ENCODE data around the gene SLC25A23.

Gene SLC25A23

DNA sequence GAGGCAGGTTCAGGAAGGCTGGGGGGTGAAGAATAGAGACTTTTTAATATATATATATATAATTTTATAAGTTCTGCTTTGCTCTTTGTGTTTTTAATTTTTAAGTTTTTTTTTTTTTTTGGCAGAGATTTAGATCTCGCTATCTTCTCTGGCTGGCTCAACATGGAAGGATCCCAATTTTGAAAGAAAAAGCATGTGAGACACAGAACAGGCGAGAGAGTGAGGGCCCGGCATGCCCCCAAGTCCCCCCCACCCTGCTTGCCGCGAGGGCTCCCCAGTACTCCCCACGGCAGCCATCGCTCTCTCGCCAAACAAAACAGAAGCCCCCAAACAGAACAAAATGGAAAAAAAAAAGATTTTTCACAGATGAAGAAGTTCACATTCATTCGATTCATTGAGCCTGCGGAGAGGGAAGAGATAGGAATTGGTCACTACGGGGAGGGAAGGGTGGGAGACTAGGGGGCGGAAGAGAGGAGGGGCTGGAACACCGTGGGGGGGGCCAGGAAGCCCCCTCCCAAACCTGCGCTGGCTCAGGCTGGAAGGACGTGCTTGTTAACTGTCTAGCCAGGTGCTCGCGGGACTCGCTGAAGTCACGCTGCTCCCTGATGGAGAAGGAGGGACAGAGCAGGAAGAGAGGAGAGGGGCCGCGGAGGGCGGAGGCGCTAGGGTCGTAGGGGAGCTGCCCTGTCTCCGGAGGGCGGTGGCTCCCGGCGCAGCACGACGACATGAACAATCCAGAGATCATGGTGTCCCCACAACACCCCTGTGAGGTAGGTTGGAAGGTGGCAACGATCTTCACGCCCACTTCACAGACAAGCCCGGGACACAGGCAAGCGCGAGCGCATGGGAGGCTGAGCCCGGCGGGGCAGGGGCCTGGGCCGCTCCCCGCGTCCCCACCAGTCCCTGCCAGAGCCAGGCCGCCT, 45.6 kb downstream of the SLC25A23 start:
- CTCF ChIA-PET = no interaction called here
- no peak for DNase-seq (ENCODE audit: low spot score)

GRCh38 chr19:6413291-6413690, 46.3 kb downstream of the SLC25A23 start:
- ChIA-PET CTCF (no interaction called here), POLR2A (ENCODE audit: low non-redundant PET) (no interaction called here)
- H3K27ac ChIP-seq = no peak overlapping the region

More for the DNA sequence above, 45.6 kb downstream of the SLC25A23 start:
- POLR2A ChIA-PET (ENCODE audit: low non-redundant PET) = no interaction called here
- peak overlapping the region; percentile 25 for H3K27ac ChIP-seq
- TF ChIP-seq, protein P1, sequence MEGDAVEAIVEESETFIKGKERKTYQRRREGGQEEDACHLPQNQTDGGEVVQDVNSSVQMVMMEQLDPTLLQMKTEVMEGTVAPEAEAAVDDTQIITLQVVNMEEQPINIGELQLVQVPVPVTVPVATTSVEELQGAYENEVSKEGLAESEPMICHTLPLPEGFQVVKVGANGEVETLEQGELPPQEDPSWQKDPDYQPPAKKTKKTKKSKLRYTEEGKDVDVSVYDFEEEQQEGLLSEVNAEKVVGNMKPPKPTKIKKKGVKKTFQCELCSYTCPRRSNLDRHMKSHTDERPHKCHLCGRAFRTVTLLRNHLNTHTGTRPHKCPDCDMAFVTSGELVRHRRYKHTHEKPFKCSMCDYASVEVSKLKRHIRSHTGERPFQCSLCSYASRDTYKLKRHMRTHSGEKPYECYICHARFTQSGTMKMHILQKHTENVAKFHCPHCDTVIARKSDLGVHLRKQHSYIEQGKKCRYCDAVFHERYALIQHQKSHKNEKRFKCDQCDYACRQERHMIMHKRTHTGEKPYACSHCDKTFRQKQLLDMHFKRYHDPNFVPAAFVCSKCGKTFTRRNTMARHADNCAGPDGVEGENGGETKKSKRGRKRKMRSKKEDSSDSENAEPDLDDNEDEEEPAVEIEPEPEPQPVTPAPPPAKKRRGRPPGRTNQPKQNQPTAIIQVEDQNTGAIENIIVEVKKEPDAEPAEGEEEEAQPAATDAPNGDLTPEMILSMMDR (conservative IDR thresholded peaks at IDR 0.05; ENCODE audit: low read depth) = no peak

GRCh38 chr19:6412447-6413091, 47.0 kb downstream of the SLC25A23 start:
- CTCF ChIA-PET = no interaction called here
- no peak for DNase-seq (ENCODE audit: low spot score)
- TF ChIP-seq, protein P1 (conservative IDR thresholded peaks at IDR 0.05; ENCODE audit: low read depth) = peak; percentile 37
- peak overlapping the region; percentile 11; the same call in 1 of the 2 replicates for H3K27ac ChIP-seq
- POLR2A ChIA-PET (ENCODE audit: low non-redundant PET) = interaction anchor here (0.6 kb wide), 1 partner anchor 292 kb away, joined by 3 read pairs; no protein-coding TSS in a partner anchor

More at GRCh38 chr19:6413291-6413690, 46.3 kb downstream of the SLC25A23 start:
- TF ChIP-seq, protein P1 (conservative IDR thresholded peaks at IDR 0.05; ENCODE audit: low read depth) = no peak
- DNase-seq (ENCODE audit: low spot score) = no peak

- peak overlapping the region; percentile 11; the same call in 1 of the 2 replicates for H3K27ac ChIP-seq
- no peak for DNase-seq (ENCODE audit: low spot score)
- POLR2A ChIA-PET (ENCODE audit: low non-redundant PET) = no interaction called here
- CTCF ChIA-PET = no interaction called here
- TF ChIP-seq, protein P1 (conservative IDR thresholded peaks at IDR 0.05; ENCODE audit: low read depth) = no peak
These were observed 47.5 kb downstream of the SLC25A23 start for GRCh38 chr19:6412061-6412446.

DNA sequence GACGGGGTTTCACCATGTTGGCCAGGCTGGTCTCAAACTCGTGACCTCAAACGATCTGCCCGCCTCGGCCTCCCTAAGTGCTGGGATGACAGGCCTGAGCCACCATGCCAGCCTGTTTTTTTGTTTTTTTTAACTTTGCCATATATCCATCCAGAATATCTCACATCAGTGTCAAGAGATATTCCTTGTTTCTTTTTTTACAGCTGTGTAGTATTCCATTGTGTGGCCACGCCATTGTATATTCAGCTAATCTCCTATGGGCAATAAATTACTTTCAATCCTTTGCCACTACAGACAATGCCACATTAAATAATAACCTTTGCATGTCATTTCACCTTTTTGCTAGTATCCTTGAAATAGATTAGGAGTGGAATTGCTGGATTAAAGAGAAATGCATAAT, 50.2 kb downstream of the SLC25A23 start:
- ChIA-PET CTCF (no interaction called here), POLR2A (ENCODE audit: low non-redundant PET) (interaction anchor here (0.6 kb wide), 1 partner anchor 34 kb away, joined by 3 read pairs; the partner anchor contains the start of gene PSPN)
- TF ChIP-seq, protein P1 (conservative IDR thresholded peaks at IDR 0.05; ENCODE audit: low read depth) = no peak
- no peak for DNase-seq (ENCODE audit: low spot score)
- no peak overlapping the region for H3K27ac ChIP-seq

DNA sequence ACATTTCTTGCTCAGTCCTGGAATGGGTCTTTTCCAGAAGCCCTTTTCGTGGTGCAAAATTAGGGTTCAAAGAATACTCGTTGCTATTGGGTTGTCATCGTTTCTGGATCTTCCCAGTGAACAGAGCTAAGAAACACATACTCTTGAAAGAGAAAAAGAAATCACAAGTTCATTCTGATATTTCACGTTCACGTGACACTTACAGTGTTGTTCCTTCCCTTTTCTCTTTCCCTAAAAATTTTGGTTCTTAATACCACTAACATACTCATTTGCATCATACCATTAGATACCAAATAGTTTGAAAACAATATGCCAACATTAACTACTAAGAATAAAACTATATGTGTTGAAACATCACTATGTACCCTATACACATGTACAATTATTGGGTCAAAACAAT, 53.2 kb downstream of the SLC25A23 start:
- POLR2A ChIA-PET (ENCODE audit: low non-redundant PET) = interaction anchor here (0.6 kb wide), 1 partner anchor 41 kb away, joined by 3 read pairs; no protein-coding TSS in a partner anchor

More for the DNA sequence above, 53.2 kb downstream of the SLC25A23 start:
- TF ChIP-seq, protein P1 (conservative IDR thresholded peaks at IDR 0.05; ENCODE audit: low read depth) = no peak
- CTCF ChIA-PET = no interaction called here
- no peak overlapping the region for H3K27ac ChIP-seq
- no peak for DNase-seq (ENCODE audit: low spot score)
